Raji (cell line): ENCODE results near the gene PRPF40B.

Experiments used
- POLR2A ChIP-seq: IDR thresholded peaks from 2 replicates; pipeline ENCODE4 v1.6.1; 2011; ENCODE audit warnings: low read depth, low read length, control low read depth; ENCODE audit not compliant: insufficient read depth

The PRPF40B gene

DNA sequence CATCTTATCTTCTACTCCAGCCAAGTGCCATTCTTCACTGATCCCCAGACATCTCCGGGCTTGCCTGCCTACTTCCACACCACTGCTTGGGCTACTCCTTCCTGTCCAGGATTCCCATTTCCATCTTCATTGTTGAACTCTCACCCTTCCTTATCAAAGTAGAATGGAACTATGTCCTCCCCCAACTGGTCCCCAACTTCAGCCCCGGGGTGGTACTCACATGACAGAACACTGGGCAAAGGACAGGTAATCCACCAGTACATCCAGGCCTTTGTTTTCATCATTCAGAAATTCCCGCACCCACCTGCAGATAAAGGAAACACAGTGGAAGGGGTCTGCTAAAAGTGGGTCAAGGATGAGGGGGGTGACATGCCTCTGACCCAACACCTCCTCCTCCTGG lies 38.4 kb downstream of the PRPF40B start:
- no peak for TF ChIP-seq POLR2A

DNA sequence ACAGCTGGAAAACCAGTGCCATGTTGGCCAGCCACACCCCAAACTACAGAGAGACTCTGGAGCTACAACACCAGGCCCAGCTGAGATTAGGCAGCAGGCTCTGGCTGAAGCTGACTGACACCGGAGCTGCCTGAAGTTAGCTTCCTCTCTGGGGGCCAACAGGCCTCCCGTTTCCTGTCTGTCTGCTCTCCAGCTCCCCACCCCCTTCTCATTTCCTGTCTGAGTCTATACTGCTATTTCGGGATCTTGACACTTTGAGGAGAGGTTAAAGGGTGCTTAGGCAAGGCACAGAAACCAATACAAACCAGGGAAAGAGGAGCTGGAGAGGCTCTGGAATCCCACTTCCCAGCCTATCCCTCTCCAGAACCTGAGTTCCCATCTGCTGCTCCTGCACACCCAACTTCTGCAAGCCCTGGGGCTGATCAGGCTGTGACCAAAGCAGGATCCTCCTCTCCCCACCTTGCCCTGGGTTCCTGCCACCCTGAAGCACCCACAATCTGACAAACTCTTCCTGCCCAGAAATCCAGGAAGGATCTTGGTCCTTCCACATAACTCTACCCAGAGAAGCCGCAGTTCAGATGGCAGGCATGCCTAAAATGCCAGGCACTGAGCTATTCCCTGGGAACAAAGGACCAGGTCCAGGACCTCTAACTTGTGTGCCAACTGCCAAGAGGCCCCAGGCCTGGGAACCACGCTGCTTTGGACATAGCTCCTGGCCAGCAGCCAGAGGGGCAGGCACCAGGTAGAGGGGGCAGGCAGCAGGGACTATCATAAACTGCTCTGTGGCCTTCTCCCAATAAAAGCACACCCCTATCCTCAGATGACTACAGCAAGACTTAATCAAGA lies 39.9 kb downstream of the PRPF40B start:
- no peak for TF ChIP-seq POLR2A

DNA sequence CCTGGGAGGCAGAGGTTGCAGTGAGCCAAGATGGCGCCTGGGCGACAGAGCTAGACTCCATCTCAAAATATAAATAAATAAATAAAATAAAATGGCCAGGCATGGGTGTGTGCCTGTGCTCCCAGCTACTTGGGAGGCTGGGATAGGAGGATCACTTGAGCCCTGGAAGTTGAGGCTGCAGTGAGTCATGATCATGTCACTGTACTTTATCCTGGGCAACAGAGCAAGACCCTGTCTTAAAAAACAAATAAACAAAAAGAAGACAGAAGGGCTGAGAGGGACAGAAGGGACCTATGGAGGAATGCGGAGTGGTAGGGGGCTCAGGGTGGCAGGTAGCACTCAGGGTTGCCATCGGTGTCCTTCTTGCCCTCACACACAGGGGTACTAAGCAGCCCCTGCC lies 40.8 kb downstream of the PRPF40B start:
- no peak for TF ChIP-seq POLR2A

DNA sequence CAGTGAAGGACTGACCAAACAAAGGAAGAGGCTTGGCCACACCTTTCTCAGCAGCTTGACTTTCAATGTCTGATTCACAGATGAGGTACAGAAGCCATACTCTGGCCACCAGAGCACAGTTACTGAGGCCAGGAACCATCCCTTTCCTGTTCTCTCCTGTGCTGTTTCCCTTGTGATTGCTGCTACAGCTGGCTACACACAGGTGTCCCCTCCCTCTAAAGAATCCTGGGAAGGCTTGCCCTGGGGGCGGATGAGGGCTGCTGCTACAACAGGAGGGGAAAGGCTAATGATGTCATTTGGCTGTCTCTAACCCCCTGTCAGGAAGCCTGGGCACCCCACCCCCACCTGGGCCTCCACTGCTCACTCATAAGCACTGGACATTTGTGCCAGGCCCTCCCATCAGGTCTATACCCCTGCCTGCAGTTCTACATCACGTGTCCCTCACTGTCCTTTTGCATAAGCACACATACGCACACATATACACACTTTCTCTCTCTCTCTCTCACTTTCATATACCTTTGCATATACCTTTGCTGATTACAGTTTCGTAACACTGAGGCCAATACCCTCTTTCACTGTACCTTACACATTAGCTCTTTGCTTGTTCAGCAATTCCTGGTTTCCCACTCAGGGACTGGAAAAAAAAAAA lies 41.4 kb downstream of the PRPF40B start:
- TF ChIP-seq POLR2A = no peak

DNA sequence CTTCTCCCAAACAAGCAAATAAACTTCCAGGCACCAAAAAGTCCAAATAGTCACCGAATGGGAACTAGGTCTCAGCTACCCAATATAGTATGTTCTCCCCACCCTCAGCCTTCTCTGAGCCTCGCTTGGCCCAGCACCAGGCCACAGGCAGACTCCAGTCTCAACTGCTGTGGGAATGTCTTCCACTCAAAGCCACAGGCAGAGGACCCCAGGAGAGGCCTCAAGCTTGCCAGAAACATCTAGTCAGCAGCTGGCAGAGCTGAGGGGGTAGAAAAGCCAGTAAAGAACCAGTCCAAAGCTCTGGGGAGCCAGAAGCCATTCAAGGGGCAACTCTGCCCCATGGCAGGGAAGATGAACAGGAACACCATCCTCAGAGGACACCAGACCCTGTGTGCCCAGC lies 42.0 kb downstream of the PRPF40B start:
- TF ChIP-seq POLR2A = no peak

DNA sequence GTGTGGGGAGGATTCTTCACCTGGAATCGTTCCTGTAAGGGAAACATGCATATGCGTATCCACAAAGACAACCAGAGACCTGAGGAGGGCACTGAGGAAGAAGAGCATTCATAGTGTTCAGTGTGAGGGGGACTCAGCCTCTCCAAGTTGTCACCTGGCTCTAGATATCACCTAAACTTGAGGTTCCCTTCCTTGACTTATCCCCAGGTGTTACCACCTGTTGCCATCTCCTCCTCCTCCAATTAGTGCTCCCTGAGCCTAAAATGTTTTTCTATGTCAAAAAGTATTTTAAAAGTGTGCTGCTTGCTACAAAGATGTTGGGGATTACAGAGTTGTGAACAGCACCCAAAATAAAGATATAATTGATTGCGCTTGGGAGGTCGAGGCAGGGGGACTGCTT lies 42.8 kb downstream of the PRPF40B start:
- no peak for TF ChIP-seq POLR2A

DNA sequence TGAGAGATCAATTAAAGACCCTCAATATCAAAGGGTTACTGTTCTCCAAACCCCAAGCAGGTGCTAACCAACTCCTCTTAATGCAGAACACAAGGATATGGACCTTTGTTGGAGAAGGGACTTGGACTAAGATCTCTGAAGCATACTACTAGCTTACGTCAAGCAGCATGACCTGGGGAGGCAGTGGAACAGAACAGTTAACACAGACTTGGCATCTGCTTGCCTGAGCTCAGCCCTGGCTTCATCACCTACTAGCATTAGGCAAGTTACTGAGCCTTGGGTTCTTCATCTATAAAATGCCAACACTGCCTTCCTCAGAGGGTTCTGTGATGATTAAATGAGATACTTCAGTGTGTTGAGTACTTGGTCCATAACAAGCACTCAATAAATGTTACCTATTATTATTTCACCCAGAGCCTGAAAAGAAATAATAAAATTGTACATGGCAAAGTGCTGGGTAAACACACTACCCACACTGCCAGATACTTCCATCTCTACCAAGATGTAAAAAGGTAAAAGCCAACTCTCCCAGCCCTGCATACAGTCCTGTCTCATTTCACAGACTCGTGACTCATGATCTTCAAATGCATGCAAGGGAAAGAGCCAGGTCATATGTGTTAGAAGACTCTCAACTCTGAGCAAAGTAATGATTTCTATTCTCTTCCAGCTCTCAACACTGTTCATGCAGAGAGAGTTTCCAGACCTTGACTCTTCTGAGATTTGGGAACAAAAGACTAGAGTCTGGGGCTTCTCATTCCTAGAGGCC lies 44.1 kb downstream of the PRPF40B start:
- no peak for TF ChIP-seq POLR2A

DNA sequence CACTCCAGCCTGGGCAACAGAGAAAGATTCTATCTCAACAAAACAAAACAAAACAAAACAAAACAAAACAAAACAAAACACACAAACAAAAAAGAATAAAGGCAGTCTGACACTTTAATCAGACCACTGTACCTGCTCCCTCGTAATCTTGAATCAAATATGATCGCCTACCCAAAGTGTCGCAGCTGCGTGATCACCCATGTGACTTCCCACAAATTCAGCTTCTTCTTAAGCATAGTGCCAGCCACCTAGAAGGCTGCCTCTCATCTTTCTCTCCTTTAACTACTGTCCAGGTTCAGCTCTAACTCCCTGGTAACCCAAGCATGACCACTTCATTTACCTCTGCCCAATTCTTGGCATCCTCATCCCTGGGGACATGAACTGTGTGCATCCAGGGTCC lies 46.4 kb downstream of the PRPF40B start:
- TF ChIP-seq POLR2A = no peak

DNA sequence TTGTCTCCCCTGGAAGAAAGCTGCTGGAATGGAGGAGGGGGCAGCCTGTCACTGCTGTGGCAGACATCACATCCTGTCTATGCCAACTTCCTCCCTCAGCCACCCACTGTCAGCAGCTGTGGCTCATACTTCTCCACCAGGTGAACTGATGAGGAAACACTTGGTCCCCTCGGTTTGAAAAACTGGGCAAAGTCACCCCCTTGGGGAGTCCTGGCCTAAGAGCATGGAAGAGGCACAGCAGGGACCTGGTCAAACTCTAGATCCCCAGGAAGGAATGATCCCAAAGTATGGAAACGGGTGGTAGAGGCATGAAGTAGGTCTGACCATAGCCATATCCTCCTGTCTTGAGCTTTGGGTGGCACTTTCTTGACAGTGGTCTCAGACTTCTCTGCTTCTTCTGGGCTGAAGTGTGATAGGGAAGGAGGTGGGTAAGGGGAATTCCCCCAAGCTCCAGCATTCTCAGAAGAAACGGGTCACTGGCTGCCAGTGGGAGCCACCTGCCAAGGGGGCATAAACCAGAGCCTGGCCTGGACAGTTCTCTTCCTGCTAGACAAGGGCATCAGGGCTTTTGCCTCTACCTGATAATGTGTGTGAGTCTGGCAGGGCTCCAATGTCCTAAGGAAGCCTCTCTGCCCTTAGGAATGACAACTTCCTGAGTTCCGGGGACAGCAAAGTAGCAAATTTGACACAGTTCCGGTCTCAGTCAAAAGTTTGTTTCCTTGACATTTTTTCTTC lies 47.8 kb downstream of the PRPF40B start:
- TF ChIP-seq POLR2A = peak; percentile 46; the same call in 1 of the 2 replicates

DNA sequence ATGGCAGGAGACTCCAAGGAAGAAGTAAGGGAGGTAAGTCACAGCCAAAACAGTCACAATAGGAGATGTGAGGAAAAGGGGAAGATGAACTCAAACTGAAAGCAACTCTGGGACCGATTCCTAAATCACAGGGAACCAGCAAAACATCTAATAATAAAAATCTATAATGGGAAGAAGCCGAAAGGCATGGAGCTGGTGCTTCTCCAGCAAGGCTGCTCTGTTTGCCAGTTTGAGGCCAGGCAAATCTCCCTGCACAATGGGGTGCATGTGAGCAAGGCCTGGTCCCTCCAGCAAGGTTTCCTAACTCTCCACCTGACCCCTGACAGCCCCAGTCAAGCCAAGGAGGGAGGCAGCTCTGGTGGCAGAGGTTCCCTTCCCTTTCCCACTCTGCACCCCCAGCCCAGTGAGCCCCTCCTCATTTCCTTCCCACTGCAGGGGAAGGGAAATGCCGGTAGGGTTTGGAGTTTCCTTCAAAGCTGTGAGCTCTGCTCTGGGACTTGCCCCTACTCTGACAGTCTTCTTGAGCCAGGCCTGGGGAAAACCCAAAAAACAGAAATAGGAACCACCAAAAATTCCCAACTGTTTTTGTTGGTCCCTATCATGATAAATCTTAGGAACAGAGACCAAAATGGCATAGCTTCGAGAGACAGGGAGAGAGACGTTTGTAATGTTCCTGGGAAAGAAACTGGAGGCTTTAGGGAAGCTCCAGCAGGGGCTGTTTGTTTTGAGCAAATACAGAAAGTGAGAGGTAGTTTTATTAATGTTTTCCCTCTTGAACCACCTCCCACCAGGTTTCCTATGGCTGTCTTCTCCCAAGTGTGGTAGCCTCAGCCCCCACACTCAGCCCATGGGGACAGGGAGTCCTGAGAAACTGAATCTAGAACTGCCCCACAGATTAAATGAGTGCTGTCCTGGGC lies 49.2 kb downstream of the PRPF40B start:
- no peak for TF ChIP-seq POLR2A

DNA sequence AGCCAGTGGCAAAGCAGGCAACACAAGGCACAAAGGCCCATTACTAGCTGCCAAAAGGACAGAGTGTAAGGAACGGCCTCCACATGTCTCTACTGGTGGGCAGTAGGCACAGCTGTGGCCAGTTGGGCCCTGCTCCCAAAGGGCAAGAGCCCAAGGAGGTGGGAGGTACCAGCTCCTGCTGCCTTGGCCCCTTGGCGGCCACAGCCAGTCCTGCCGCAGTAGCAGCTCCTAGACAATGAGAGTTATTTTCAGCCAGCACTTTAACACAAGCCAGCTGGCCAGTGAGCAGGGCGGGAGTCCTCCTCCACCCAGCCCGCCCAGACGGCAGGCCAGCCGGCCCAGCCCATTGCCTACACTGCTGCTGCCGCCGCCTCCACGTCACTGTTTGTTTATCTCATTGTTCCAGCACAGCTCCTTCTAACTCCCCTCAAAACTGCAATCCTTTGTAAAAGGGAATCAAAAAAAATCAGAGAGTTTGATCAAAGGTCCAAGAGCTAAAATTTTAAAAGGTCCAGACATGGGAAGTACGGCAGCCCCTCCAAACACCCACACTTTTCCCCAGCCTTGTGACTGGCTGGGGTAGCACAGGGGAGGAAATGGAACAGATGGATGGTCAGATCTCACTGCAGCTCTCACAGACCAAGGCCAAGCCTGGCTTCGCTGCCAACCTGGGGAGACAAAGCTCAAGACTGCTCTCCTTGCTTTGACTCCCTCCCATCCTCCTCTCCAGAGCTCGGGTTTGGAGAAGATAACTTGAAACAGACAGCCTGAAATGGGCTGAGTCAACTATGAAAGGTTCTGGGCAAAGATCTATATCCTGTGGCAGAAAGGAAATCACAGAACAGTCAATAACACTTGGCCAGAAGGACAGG lies 50.3 kb downstream of the PRPF40B start:
- TF ChIP-seq POLR2A = no peak

DNA sequence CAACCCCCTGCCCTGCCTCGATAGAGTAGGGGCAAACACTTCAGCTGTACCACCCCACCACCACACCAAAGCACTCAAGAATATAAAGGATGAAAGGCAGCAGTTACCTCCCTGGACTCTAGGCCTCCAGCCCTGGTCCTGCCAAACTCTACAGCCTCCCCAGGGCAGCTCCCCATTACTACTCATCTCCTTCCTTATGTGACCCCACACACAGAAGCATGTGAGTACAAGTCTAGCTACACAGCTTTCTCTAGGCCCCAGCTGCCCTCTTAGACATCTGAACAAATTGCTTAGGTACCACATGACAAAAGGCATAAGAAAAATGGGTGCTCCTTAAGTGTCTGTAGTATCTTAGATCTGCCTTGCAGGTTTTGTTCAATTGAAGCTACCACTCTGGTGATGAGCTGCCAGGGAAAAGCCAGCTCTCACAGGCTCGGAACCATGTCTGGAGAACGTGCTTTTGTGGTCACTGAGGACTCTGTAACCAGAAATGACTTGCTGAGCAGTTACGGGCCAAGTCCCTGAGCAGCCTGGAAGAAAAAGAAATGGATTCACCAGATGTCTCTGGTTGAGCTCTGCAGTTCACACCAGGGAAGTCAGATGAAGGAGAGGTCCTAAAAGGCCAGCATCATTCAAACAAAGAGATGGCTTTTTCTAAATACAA lies 51.1 kb downstream of the PRPF40B start:
- no peak for TF ChIP-seq POLR2A

DNA sequence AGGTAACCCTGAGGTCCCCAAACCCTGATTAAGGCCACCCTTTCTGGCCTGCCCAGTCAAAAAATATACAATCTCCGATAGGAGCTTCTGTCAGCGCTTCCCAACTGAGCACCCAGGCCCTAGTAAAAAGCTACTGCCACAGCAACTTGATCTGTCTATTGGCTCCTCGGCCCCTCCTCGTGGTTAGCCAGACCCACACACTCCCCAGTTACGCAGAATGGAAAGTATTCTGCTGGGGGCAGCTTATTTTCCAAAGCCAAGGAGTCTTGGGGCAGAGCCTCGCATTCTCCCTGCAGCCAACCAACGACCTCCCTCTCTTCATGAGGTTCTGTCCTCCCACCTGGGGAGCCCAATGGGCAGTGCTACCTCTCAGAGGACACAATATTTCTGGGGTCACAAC lies 51.8 kb downstream of the PRPF40B start:
- TF ChIP-seq POLR2A = no peak

DNA sequence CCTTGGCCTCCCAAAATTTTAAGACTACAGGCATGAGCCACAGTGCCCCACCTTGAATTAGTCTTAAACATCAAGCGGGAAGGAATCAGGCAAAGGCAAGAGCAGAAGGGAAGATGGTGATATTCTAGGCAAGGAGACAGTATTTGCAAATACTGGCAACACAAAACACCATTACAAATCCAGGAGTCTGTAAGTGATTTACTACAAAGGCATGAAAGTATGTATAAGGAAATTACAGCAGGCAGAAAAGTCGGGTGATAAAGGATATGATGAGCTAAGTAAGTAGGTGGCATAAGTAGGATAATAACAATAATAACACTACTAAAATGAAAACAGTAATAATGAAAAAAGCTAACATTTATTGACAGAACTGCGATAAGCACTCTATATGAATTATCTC lies 55.4 kb downstream of the PRPF40B start:
- no peak for TF ChIP-seq POLR2A
